GM18519 (cell line): ENCODE results near the gene TUBGCP3.

ENCODE experiments used
- ATAC-seq: cut with Tn5 transposase; IDR thresholded peaks from one replicate; pipeline ENCODE4 v1.9.1; 2021; ENCODE audit warnings: mild to moderate bottlenecking, moderate library complexity; ENCODE audit not compliant: unreplicated experiment, low FRiP score

The TUBGCP3 gene

GRCh38 chr13:112444416-112445399 lies 143.2 kb downstream of the TUBGCP3 start:
- ATAC-seq = no peak

GRCh38 chr13:112443995-112444311 lies 144.0 kb downstream of the TUBGCP3 start:
- ATAC-seq = peak; percentile 65

- ATAC-seq = no peak
These were observed 144.6 kb downstream of the TUBGCP3 start for GRCh38 chr13:112443191-112443994.

- ATAC-seq = no peak
These were observed 145.4 kb downstream of the TUBGCP3 start for GRCh38 chr13:112442483-112443090.

GRCh38 chr13:112441779-112442310 lies 146.1 kb downstream of the TUBGCP3 start:
- ATAC-seq = no peak

GRCh38 chr13:112441226-112441625 lies 146.7 kb downstream of the TUBGCP3 start:
- no peak for ATAC-seq

- no peak for ATAC-seq
These were observed 149.4 kb downstream of the TUBGCP3 start for GRCh38 chr13:112438515-112438914.

- ATAC-seq = no peak
These were observed 149.9 kb downstream of the TUBGCP3 start for GRCh38 chr13:112438094-112438493.

GRCh38 chr13:112435973-112436372 lies 152.0 kb downstream of the TUBGCP3 start:
- no peak for ATAC-seq
